HuH-7.5 (cell line): ENCODE data around the gene CAMKMT.

Experiments
- DNase-seq: peaks from one replicate; pipeline ENCODE4 v3.0.0; 2011; ENCODE audit warnings: low spot score

Gene CAMKMT

GRCh38 chr2:44801841-44802776, 440.4 kb downstream of the CAMKMT start:
- peak; percentile 32 for DNase-seq

- peak; percentile 61 for DNase-seq
Observed at GRCh38 chr2:44802777-44803424, 441.2 kb downstream of the CAMKMT start.

- no peak for DNase-seq
Observed at GRCh38 chr2:44804406-44805265, 442.9 kb downstream of the CAMKMT start.

GRCh38 chr2:44805401-44806235, 443.9 kb downstream of the CAMKMT start:
- DNase-seq: no peak

GRCh38 chr2:44807201-44808025, 445.7 kb downstream of the CAMKMT start:
- no peak for DNase-seq

DNA sequence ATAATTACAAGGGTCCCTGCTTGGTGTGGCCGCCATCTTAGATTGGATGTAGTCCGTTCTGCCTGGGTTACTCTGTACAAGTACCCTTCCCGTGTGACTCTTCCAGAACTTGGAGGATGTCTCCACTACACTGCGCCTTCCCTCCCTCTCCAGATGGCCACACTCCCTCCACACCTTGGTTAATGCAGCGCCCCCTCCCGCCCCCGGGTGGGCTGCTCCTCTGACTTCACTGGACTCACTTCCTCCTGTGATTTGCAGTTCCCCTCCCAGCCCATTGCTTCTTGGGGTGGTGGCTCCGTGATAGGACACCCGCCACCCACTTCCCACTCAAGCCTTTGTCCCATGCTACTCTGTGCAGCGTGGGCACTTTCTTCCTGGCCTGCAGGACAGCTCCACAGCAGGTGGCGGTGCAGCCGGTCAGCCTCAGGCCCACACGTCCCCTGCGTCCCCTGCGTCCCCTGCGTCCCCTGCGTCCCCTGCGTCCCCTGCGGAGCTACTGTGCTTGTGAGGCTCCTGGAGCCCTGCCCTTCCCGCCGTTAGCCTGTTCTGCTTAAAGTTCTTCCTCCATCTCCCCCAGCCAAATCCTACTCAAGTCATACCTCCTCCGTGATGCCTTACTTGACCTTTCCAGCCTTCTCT, 449.3 kb downstream of the CAMKMT start:
- no peak for DNase-seq

DNA sequence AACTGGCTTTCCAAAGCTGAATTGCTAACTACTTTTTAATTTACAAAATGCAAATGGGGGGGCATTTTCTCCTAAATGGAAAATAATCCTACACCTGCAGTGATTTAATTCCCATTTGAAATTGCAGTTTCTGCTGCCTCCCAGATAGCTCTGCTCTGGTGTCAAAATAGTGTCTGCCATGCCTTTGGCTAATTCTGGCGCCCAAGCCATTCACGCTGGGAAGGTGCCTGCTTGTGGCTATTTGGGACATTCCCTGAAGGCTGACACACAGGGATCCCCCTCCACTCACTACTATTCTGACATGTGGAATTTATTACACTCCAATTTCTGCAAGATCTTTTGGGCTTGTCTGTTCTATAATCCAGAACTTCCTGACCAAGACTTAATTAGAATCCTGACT, 451.4 kb downstream of the CAMKMT start:
- DNase-seq: no peak

- DNase-seq: no peak
Observed at GRCh38 chr2:44813658-44814057, 451.9 kb downstream of the CAMKMT start.

DNA sequence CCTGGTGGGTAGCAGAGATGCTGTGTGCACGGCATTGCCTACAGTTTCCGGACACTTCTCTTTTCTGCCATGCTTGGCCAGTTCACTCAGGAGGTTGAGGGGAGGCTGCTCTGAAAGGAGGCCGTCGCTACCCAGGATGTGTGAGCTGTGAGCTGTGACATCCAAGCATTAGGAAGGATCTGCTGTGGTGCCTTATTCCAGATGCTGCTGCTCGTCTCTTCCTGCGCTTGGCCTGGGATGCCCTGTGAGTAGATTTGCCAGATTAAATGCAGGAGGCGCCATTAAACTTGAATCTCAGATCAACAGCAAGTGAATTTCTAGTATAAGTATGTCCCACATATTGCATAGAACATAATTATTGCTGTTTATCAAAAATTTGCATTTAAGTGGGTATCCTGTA, 455.5 kb downstream of the CAMKMT start:
- no peak for DNase-seq

GRCh38 chr2:44817673-44818335, 456.1 kb downstream of the CAMKMT start:
- DNase-seq: no peak

GRCh38 chr2:44819061-44819460, 457.3 kb downstream of the CAMKMT start:
- no peak for DNase-seq

GRCh38 chr2:44821500-44821899, 459.8 kb downstream of the CAMKMT start:
- DNase-seq: no peak

DNA sequence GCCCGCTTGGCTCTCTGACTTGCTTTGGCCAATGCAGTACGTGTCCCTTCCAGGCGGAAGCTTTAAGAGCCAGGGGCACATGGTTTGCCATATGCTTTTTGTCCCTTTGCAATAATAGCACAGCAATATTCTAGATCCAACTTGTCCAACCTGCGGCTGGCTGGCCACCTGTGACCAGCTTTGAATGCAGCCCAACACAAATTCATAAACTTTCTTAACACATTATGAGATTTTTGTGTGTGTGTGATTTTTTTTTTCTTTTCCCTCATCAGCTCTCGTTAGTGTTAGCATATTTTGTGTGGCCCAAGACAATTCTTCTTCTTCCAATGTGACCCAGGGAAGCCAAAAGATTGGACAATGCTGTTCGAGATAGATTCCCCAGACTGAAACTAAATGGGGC, 460.4 kb downstream of the CAMKMT start:
- DNase-seq: no peak
